PFSK-1 (cell line): ENCODE results near the gene ANHX.

ENCODE experiments used
- FOXP2 ChIP-seq: optimal IDR thresholded peaks from 2 replicates; pipeline ENCODE3; 2011; ENCODE audit warnings: borderline replicate concordance, control low read depth, inconsistent platforms; ENCODE audit not compliant: insufficient read depth; ENCODE audit errors: extremely low read length, extremely low read depth
- POLR2AphosphoS5 ChIP-seq: IDR thresholded peaks from 2 replicates; pipeline ENCODE4 v1.6.1; 2012; ENCODE audit warnings: low read depth, mild to moderate bottlenecking, control low read depth, low read length, moderate library complexity
- REST ChIP-seq, 2 experiments: IDR thresholded peaks; 2 replicates each; pipeline versions ENCODE4 v1.6.1 to v1.8.0; 2011 to 2012; ENCODE audit warnings: low read depth in 2 of 2, low read length in 2 of 2, control low read depth in 1 of 2, inconsistent platforms in 1 of 2, mild to moderate bottlenecking in 1 of 2, moderate library complexity in 1 of 2; ENCODE audit not compliant: insufficient read depth in 1 of 2
- SIN3A ChIP-seq: IDR thresholded peaks from 2 replicates; pipeline ENCODE4 v1.6.1; 2012; ENCODE audit warnings: mild to moderate bottlenecking, low read length, moderate library complexity, borderline replicate concordance; ENCODE audit not compliant: insufficient read depth
- TAF1 ChIP-seq: IDR thresholded peaks from 2 replicates; pipeline ENCODE4 v1.6.1; 2012; ENCODE audit warnings: low read length, control low read depth, borderline replicate concordance; ENCODE audit not compliant: insufficient read depth

ANHX gene

GRCh38 chr12:133234971-133235370, 706 bp downstream of the ANHX start:
- TF ChIP-seq POLR2AphosphoS5 (no peak), FOXP2 (no peak), REST (IDR thresholded peaks at IDR 0.05; ENCODE audit: insufficient read depth in 1 of 2, low read depth in 2 of 2, low read length in 2 of 2) (no peak), TAF1 (no peak), SIN3A (no peak)

GRCh38 chr12:133233993-133234564, 1.6 kb downstream of the ANHX start:
- TF ChIP-seq FOXP2 (no peak), SIN3A (no peak), TAF1 (no peak), REST (IDR thresholded peaks at IDR 0.05; ENCODE audit: insufficient read depth in 1 of 2, low read depth in 2 of 2, low read length in 2 of 2) (no peak), POLR2AphosphoS5 (no peak)

GRCh38 chr12:133233006-133233405, 2.7 kb downstream of the ANHX start:
- TF ChIP-seq REST (IDR thresholded peaks at IDR 0.05; ENCODE audit: insufficient read depth in 1 of 2, low read depth in 2 of 2, low read length in 2 of 2) = no peak
- no peak for TF ChIP-seq POLR2AphosphoS5
- no peak for TF ChIP-seq SIN3A
- no peak for TF ChIP-seq TAF1
- TF ChIP-seq FOXP2 = no peak

- TF ChIP-seq FOXP2 (no peak), SIN3A (no peak), REST (IDR thresholded peaks at IDR 0.05; ENCODE audit: insufficient read depth in 1 of 2, low read depth in 2 of 2, low read length in 2 of 2) (no peak), POLR2AphosphoS5 (no peak), TAF1 (no peak)
These were observed 4.7 kb downstream of the ANHX start for GRCh38 chr12:133231001-133231400.

- no peak for TF ChIP-seq SIN3A
- no peak for TF ChIP-seq POLR2AphosphoS5
- no peak for TF ChIP-seq REST (IDR thresholded peaks at IDR 0.05; ENCODE audit: insufficient read depth in 1 of 2, low read depth in 2 of 2, low read length in 2 of 2)
- no peak for TF ChIP-seq FOXP2
- TF ChIP-seq TAF1 = no peak
These were observed 8.3 kb downstream of the ANHX start for GRCh38 chr12:133227281-133227852.
